Measurements from ENCODE around the gene EGLN3.

DNA sequence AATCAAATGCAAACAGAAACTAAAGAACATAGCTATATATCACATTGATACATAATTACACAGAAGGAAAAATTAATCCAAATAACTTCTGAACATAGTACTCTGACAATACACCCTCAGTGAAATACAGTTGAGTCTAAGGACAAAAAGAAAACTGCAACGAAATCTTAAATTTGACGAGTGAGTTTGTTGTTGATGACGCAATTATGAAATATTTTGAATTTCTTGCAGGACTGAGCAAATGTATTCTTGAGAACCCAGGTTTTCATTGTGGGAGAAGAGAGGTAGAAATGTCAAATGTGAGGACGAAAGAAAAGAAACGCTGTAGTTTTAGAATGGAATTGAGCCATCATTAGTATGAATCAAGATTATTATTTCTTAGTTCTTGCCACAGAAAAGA is 46.3 kb downstream of the EGLN3 start:
- TF ChIP-seq POLR2AphosphoS5 (IDR thresholded peaks at IDR 0.05; ENCODE audit: low read depth, low read length) = no peak
- no peak for TF ChIP-seq TAF1 (IDR thresholded peaks at IDR 0.05; ENCODE audit: borderline replicate concordance, low read depth, low read length)
- TF ChIP-seq POLR2A (IDR thresholded peaks at IDR 0.05; ENCODE audit: low read depth, low read length) = no peak

Data from GM12892 (cell line).